HG02970 (cell line): ENCODE data around the gene GPAM.
"Not testable (repeated sequence)": the region's sequence is repeated elsewhere in the genome, so short reads cannot be mapped to it uniquely, and the experiment has no call there.

Experiments used
- ATAC-seq: cut with Tn5 transposase; IDR thresholded peaks from one replicate; pipeline ENCODE4 v1.9.1; 2021; ENCODE audit warnings: mild to moderate bottlenecking, moderate library complexity, moderate number of reproducible peaks; ENCODE audit not compliant: unreplicated experiment, low FRiP score

Gene GPAM

DNA sequence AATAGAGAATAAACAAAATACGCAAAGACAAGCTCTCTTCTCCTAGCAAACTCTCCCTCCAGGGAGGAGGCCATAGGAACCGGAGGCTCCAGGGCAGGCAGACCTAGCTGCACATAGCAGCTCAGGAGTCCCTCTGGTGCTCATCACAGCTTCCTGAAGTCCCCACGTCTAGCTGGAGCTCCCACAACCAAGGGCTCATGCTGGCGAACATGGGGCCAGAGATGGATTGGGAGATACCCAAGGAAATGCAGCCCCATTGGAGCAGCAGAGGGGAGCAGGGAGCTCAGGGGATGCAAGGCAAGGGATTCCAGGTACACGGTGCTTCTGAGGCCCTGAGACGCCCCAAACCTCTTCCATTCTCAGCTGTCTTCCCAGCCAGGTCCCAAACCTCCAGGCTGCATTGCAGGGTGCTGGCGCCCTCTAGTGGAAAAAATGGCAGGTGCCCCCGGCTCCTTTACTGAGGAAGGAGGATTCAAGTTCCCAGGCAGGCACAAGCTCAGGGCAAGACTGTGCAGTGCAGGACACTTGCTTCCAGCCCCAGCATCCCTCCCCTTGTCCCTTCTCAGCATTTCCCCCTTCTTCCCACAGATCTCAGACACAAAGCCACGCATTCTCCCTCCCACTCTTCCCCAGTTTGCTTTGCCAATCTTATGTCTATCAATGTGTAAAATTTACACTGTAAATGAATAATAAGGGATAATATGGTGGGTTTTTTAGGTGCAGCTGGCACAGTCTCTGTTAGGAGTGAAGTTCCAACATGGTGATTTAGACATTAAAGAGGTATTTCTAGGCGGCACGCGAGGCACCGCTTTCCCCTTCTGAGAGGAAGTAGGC lies 46.2 kb downstream of the GPAM start:
- ATAC-seq: no peak

DNA sequence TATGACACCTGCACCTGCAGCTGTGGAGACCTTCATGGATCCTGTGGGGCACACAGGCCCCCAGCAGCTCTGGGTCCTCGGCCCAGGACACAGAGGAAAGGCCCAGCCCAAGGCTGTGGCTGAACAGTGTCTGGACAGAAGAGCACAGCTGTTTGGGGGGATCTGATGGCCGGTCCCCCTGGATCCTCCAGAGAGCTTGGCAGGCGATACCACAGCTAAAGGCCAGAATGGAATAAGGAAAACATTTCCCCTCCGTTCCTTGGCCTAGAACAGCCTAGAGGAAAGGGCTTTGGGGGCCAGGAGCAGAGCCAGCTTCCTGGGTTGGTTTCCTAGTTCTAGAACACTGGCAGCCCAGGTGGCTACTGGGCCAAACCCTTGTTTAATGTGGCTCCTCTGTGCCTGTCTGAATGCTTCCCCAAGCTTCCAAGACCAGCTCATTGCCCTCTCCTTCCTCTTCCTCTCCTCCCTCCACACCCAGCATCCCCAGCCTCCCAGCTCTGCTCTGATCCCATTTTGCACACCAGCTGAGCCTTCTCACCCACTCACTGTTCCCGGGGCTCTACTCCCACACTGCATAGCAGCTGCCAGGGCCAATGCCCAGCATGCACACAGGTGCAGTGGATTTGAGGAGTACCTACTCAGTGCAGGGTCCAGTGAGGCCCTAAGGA lies 46.9 kb downstream of the GPAM start:
- no peak for ATAC-seq

DNA sequence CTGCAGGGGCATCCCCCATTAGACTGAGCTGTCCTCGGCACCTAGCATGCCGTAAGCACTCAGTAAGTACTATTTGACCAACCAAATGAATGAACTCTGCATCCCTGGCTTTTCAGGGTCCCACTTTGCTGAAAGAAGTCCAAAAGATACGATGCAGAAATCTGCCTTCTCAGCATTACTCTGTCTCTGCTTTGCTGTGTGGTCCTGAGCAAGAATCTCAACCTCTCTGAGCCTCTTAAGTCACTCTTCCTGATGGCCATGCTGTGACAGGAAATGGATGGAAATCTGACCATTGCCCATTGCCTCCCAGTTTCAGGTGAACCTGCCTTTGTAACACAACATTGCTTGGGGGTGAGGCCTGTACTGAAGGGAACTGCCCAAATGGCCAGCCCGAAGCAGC lies 48.0 kb downstream of the GPAM start:
- ATAC-seq: no peak

DNA sequence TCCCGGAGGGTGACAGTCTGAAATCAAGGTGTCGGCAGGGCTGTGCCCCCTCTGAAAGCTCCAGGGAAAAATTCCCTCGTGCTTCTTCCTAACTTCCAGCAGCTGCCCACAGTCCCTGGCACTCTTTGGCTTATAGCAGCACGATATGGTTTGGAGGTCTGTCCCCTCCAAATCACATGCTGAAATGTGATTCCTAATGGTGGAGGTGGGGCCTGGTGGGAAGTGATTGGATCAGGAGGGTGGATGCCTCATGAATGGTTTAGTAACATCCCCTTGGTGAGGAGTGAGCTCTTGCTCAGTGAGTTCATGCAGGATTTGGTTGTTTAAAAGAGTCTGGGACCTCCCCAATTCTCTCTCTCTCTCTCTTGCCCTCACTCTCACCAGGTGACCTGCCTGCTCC lies 51.1 kb downstream of the GPAM start:
- no peak for ATAC-seq

DNA sequence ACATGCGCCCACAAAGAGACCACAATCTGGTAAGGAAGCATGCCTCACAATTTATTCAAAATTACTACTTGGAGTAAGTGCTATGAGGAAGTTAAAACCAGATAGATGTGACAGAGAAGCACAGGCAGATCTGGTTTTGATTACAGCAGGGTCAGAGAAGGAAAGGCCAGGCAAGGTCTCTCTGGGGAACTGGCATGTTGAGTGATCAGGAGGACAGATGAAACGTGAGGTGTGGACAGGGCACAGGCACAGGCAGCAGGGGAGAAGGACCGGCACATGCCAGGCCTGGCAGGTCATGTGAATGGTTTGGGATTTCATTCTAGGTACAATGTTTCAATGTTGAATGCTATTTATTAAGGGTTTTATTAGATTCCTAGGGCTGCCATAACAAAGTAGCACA lies 51.6 kb downstream of the GPAM start:
- no peak for ATAC-seq

DNA sequence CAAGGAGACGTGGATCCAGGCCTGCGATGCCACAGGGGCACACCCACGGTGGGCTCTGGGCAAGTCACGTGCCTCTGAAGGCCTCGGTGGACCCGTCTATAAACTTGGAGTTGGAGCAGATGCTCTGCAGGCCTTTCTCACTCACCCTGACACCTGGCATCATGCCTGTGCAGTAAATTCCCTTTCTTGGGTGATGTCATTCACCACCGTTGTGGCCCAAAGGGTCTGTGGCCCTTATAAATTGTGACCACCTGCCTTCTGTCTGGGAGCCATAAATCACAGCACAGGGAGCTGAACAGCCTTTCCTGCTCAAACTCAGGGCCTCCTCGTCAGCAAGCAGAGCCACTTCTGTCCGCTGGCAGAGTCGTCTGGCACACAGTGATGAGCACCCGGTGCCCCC lies 52.2 kb downstream of the GPAM start:
- no peak for ATAC-seq

DNA sequence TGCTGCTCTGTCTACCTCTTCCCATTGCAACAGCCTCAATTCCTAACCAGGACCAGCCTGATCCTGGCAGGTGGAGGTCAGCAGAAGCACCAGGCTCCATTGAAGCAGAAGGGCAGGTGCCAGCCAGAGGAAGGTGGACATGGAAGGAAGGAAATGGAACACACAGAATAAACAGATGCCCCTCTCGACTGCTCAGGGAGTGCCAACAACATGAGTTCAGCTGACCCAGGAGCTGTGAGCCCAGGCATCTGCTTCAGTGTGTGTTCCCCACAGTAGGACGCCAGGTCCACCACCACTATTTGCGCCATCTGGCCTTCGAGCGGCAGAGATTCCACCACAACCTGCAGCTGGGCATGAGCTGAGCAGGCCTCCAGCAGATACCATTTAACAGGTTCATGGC lies 56.7 kb downstream of the GPAM start:
- no peak for ATAC-seq

DNA sequence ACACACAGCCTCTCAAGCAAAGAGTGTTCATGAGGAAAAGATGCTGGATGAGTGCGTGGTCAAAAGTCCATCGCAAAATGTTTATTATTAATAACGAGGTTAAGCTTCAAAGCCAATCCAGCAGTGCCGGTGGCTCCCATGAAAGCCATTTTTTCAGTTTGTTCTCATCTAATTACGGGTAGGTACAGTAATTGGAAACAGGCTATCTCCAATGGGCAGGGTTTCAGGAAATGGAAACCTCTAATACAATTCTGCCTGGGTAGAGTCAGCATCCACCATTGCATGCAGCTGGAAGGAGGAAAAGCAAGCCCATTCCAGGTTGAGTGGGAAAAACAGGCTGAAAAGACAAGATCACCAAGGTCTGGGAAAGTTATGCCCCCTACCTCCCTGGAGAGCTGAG lies 57.4 kb downstream of the GPAM start:
- ATAC-seq: no peak

DNA sequence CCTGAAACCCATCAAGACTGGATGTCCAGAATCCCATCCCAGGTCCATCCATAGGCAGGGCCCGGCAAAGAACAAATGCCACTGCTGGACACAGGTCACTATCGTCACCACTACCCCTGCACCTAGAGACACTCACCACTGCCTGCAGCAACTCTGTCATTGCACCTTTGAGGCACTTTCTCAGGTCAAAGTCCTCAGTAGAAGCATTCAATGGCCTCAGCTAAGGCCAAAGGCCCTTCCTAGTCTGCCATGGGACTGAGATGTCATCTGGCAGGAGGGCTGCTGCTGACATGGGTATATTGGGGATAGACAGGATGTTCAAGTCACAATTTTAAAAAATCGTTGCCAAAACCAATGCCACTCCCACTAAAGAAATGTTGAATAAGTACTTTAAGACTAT lies 58.7 kb downstream of the GPAM start:
- no peak for ATAC-seq

DNA sequence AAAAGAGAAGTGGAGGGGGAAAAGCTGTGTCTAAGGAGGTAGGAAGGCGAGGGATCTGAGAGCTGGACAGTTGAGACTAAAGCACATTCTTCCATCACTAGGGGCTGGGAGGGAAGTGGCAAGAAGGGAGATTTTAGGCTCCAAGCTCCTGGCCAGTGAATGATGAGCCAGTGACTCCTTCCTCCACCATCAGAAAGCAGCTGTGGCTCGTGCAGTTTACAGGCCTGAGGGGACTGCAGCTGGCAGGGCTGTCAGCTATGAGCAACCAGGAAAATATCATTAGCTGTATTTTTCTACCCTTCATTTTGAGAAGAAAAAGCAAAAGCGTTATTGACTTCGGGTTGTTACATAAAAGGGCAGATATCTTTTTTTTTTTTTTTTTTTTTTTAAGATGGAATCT lies 60.7 kb downstream of the GPAM start:
- no peak for ATAC-seq

DNA sequence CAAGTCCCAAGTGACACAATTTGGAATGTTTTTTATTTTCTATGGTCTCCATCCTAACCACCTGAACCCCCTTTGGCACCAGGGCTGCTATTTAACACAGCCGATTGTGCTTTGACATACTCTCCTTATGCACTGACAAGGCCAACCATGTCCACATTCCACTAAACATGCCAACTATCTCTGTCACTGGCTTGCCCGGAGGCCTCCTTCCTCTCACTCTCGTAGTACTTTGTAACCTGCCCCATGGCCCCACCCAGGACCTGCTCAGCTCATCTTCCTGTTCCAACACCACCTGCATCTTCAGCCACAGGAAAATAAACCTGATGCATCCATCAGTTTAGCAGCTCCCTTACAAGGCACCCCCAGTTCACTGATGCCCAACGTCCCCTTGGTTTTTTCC lies 63.1 kb downstream of the GPAM start:
- ATAC-seq: no peak

DNA sequence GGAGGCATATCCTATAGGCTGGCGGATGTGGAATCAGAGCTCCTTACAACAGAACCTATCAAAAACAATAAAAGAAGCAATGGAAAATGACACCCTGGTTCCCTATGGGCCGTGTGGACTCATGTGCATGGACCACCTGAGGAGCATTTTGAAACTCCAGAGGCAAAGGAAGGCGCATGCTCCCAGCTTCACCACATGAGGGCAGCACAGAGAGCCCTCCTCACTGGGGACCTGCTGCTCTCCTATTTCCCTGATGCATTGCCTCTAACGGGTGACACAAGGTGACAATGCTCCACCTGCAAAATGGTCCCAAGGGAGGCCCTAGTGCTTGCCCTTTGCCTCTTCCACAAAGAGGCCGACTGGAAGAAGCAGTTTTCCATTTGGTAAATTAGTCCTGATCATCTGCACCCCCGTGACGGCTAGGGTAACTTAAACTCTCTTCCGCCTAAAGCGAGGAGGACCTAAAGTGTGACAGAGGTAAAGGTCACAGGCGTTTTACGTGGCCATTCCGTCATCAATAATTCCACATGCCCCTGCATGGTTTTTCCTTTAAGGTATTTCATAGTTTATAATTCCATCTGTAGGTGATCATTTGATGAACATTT lies 67.7 kb downstream of the GPAM start:
- peak; percentile 68 for ATAC-seq

DNA sequence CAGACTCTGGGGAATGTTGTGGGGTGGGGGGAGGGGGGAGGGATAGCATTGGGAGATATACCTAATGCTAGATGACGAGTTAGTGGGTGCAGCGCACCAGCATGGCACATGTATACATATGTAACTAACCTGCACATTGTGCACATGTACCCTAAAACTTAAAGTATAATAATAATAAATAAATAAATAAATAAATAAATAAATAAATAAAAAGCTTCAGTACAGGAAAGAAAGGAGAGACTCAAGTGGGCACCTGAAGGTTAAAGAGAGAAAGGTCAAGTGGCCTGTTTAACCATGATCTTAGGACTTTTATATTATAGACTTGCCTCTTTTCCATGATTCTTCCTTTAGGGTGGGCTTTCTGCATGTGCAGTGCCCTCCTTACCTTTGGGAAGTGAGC lies 73.8 kb downstream of the GPAM start:
- not testable (repeated sequence) for ATAC-seq
